ENCODE measurements around the gene HOXB1. TPM values are rescaled to one million over a fixed set of nuclear protein-coding genes. Genes with fewer than 3 reads are reported as not detected.

Gene HOXB1
- total and polyA plus RNA-seq, 2 experiments from 2014 or later = not detected

- TF ChIP-seq EZH2 (IDR thresholded peaks at IDR 0.05; ENCODE audit: low read depth, unreplicated experiment) = peak; percentile 77
- TF ChIP-seq ZNF114 (CRISPR knock-in tag; IDR thresholded peaks at IDR 0.05) = no peak
- no peak for TF ChIP-seq REST (IDR thresholded peaks at IDR 0.05; ENCODE audit: unreplicated experiment)
- Histone ChIP-seq H3K36me3 (ENCODE audit: insufficient read depth) (no peaks in the 10 kb centered on the region), H3K9me2 (ENCODE audit: insufficient read depth) (no peaks in the 10 kb centered on the region), H4K20me1 (replicated peaks; ENCODE audit: insufficient read depth) (peaks cover 62% of the 10 kb centered on the region), H3K27me3 (ENCODE audit: insufficient read depth) (peaks cover 100% of the 10 kb centered on the region), H2AFZ (no peak overlapping the region), H3K27ac (ENCODE audit: low read depth) (no peak overlapping the region), H3K4me1 (ENCODE audit: insufficient read depth) (peaks cover 64% of the 10 kb centered on the region), H3F3A (replicated peaks; ENCODE audit: low read depth) (peaks cover 56% of the 10 kb centered on the region), H3K4me2 (no peak overlapping the region), H3K4me3 (0 out of 2 replicates have a peak overlapping the region, but pooled peaks have one; percentile 10), H3K79me2 (replicated peaks; ENCODE audit: insufficient read depth) (no peaks in the 10 kb centered on the region)
- Mint-ChIP-seq H3K27me3 (ENCODE audit: insufficient read depth, low read depth, poor library complexity) (peaks cover 56% of the 10 kb centered on the region), H3K36me3 (ENCODE audit: low read depth) (no peaks in the 10 kb centered on the region), H3K27ac (no peak overlapping the region), H3K4me3 (peak overlapping the region; percentile 60), H3K4me1 (peaks cover 20% of the 10 kb centered on the region), H3K9me3 (no peaks in the 10 kb centered on the region; the same call in 2 of the 3 replicates)
- ATAC-seq (no peak), DNase-seq (ENCODE audit: low spot score) (no peak)
These were observed 32.6 kb upstream of the HOXB1 start for GRCh38 chr17:48563385-48563838.

- Mint-ChIP-seq H3K4me1 (peaks cover 18% of the 10 kb centered on the region), H3K36me3 (ENCODE audit: low read depth) (no peaks in the 10 kb centered on the region), H3K27me3 (ENCODE audit: insufficient read depth, low read depth, poor library complexity) (peaks cover 61% of the 10 kb centered on the region), H3K4me3 (no peak overlapping the region), H3K9me3 (no peaks in the 10 kb centered on the region; the same call in 2 of the 3 replicates), H3K27ac (no peak overlapping the region)
- Histone ChIP-seq H3F3A (replicated peaks; ENCODE audit: low read depth) (peaks cover 56% of the 10 kb centered on the region), H3K4me2 (no peak overlapping the region), H3K79me2 (replicated peaks; ENCODE audit: insufficient read depth) (no peaks in the 10 kb centered on the region), H3K9me2 (ENCODE audit: insufficient read depth) (no peaks in the 10 kb centered on the region), H3K4me1 (ENCODE audit: insufficient read depth) (peaks cover 59% of the 10 kb centered on the region), H2AFZ (no peak overlapping the region), H4K20me1 (replicated peaks; ENCODE audit: insufficient read depth) (peaks cover 62% of the 10 kb centered on the region), H3K27ac (ENCODE audit: low read depth) (no peak overlapping the region), H3K27me3 (ENCODE audit: insufficient read depth) (peaks cover 100% of the 10 kb centered on the region), H3K36me3 (ENCODE audit: insufficient read depth) (no peaks in the 10 kb centered on the region), H3K4me3 (no peak overlapping the region)
- ATAC-seq (no peak), DNase-seq (ENCODE audit: low spot score) (no peak)
- TF ChIP-seq ZNF331 (CRISPR knock-in tag; IDR thresholded peaks at IDR 0.05; ENCODE audit: low read depth) = no peak
- no peak for TF ChIP-seq CTCF (conservative IDR thresholded peaks at IDR 0.05; ENCODE audit: low read depth in 2 of 2)
- peak; percentile 66 for TF ChIP-seq EZH2 (IDR thresholded peaks at IDR 0.05; ENCODE audit: low read depth, unreplicated experiment)
These were observed 32.1 kb upstream of the HOXB1 start for GRCh38 chr17:48562934-48563333.

Data from GM23338 (cell line).